NCI-H2196 treated with DMSO at 0.1 percent for 48 hours (cell line): ENCODE results near the gene TBC1D14.

Source experiments
- DNase-seq: peaks from one replicate; lab custom pipeline; 2025; ENCODE audit not compliant: unreplicated experiment; lab: John Stamatoyannopoulos, UW

The TBC1D14 gene

DNA sequence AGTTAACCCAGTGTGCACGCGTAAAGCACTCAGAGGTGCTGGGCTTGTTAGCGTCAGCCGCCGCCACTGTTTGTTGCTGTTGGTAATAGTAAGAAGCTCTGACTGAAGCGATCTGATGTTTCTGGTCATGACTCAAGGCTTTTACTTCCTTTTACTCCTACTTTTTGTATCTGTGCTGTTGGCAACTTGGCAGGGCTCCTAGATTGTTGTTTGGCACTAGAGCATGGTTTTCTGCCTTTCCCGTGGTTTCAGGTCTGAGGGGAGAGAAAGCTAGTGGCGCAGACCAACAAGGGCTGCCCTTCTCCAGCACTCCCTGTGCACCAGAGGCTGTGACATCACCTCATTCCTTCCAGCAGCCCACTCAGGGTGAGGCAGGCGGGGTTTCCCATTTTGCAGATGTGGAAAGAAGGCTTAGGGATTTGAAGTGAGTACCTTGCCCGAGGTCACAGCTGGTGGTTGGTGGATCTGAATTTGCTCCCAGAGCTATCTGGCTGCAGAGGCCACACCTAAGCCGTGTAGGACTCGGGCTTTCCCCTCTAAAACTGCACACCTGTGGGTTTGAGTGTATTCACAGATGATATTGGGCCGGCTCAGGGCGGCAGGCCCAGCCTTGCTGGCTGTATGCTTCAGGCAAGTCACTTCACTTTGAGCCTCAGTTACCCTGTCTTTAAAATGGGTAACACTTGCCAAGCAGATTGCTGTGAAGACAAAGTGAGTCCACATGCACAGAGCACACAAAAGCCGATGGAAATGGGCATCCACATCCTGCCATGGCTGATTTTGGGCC is 82.3 kb downstream of the TBC1D14 start:
- no peak for DNase-seq

DNA sequence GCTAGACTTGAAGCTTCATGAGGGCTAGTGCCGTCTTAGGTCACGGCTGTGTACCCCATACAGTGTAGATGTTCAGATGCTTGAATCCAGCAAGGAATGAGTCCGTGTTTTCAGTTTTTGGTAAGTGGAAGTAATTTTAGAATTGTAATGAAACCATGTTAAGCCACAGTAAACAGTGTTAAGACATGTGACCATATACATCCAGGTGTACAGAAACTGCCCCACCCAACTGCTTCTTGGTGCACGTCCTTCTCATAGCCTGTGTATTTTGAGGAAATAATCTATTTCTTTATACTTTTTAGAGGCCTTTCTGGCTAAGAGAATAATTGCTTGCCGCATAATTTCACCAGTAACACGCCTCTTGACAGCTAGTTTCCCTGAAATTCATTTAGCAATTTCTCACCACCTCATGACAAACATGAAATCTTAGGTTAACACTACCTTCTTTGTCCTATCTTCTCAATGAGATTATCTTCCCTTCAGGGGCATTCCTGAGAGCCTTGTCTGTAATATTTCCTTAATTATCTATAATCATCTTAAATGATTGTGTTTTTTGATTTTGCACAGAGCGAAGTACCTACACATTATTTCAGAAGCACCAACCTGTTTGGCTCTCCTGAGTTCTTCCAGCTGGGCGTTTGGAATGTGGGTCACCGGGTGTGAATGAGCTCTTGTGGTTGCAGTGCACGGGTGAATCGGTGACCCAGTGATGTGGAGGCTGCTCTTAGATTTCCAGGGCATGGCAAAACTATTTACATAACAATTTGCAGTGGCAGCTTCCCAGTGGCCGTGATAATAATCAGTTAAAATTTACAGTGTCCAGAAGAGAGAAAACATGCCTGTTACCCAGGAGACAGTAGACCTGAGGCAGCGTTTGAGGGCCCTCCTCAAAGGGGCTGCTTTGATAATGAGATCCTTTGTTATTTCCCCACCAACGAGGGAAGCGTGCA is 83.4 kb downstream of the TBC1D14 start:
- DNase-seq: no peak

DNA sequence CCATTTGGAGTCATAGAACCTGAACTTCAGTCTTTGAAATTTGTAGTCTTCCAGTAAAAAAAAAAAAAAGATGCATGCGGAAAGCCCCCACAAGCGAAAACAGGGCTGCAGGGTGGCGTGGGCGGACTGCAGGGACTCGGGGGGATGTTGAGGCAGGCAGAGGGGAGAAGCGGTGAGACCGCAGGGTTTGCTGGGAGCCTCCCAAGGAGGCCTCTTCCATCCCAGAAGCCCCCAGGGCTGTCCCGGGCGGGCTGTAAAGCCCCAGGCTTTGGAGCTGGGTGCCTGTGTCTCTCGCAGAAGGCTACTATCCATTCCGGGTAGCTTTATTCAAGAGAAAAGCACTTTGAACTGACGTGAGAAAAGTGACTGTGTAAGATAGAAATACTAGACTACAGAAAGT is 86.9 kb downstream of the TBC1D14 start:
- DNase-seq: no peak

DNA sequence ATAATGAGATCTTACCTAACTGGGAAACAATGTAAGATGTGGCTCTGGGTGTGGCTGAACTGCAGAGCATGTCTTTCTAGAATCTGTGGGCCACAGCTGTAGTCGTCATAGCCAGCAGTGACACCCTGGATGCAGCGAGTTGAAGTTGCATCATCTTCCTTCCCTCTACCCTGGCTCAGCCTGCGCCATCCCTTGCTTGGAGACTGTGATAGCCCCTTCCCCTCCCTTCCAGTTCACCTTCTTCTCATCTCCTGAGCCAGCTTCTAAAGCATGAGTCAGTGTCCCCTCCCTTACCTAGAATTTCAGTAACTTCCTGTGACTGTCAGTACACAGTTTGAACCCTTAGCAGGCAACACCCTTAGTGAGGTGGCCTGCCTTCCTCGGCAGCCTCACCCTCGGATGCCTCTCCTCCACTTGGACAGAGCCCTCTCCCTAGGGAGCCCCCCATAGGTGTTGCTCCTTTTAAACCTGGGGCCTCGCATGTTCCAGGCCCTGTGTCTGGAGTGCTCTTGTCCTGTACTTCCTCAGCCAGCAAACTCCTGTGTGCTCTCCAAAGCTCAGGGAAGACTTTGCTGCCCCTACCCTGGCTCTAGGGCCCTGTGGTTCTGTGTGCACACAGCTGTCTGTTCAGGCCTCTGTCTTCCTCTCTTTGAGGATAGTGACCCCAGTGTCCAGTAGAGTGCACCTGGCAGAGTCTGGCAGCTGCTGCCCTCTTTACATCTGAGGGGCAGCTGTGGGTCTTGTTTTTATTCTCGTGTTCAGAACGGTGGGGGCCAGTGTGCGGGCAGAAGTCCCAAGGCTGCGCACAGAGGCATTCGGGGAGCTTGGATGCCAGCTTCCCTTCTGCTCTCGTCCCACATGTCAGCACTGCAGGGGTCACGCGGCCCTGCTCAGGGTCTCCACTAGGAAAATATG is 89.8 kb downstream of the TBC1D14 start:
- no peak for DNase-seq

DNA sequence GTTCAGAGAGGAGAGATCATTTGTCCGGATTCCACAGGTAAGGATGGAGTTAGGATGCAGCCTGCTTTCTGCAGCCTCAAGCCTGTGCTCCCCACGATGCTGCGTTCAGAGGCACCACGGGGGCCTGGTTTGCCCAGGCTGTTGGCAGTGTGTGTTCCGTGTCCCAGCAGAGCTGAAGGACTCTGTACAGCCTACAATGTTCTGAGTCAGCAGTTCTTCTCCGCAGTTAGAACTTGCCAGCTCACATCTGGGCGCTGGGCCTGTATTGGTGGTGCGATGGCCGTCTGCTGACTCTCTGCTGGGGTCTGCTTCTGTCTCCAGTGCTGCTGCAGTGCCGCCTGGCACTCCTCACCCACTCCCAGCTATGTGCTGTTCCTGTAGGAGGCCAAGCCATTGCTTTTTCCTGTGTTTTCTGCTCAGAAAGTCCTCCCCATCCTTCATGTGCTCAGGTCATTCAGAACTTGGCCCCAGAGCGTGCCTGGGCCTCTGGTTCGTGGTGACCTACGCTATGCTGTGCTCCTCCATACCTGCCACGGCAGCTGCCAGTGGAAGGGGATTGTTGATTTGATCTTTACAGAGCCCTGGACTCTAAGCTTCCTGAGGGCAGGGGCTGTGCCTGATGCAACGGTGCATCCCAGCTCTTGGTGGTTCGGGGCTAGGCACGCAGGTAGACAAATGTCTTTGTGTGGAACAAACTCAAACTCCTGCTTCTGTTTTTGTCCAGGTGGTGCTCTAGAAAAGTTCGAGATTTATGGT is 91.0 kb downstream of the TBC1D14 start:
- DNase-seq: no peak

DNA sequence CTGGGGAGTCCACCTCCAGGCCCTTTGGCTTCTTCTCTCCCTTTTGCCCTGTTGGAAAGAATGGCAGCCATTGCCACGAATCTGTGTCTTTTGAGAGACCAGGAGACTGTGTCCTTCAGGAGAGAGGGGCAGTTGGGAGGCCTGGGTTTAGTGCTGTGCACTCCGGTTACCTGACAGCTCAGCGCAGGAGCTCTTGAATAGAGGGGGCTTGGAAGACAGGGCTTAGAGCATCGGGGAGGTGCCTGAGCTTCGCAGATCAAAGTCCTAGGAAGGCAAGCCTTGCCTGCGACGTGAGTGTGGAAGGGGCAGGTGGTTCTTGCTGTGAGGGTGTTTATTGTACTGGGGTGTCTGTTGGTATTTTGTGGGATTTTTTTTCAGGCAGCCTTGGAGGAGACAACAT is 91.6 kb downstream of the TBC1D14 start:
- no peak for DNase-seq

DNA sequence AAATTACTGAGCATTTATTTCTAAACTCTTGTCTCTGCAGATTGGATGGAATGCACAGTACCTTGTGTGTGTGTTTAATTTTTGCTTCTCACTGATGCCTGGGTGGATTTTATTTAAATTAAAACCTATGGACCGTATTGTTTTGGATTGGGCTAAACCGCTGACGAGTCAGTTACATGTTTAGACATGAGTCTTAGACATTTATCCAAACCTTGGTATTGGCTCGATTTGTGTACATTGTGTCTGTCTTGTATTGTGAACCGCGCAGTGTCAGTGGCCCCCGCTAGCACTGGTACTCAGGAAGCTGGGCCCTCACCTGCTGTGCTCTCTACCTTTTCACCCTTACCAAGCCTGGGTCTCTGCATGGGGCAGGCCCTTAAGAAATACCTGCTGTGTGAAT is 92.7 kb downstream of the TBC1D14 start:
- DNase-seq: no peak

DNA sequence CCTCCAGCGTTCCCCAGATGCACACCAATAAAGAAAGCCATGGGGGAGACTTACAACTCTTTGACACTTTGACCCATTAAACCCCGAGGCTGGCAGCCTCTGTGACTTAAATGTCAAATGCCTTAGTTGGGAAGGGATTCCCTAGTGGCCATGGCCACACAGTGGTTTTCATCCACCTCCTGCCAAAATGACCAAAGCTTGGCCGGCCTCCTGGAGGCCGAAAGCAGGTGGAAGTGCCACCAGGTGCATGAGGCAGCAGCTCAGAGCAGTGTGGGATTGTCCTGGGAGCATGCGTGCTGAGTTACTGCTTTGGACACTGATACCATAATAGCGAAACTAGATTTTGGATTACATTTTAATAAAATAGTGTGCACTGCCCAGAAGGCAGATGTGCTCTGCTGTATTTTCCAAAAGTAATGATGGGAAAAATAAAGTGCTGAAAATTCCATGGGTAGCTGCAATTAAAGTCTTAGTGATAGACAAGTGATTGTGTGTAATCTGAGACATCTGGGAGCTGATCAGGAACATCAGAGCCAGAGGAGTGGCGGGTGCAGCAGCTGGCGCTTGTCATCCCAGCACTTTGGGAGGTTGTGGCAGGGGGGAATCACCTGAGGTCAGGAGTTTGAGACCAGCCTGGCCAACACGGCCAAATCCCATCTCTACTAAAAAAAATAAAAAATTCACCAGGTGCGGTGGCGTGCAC is 93.7 kb downstream of the TBC1D14 start:
- no peak for DNase-seq

DNA sequence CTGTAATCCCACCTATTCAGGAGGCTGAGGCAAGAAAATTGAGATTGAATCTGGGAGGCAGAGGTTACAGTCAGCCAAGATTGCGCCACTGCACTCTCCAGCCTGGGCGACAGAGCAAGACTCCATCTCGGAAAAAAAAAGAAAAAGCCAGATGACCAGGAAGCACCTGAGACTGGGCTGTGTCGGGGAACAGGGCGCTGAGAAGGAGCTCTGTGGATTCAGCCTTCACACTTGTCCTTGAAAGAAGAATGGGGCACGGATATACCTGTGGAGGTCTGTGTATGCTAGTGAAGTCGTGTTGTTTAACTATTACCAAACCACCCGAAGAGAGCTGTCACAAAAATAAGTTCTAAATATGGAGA is 94.2 kb downstream of the TBC1D14 start:
- no peak for DNase-seq

DNA sequence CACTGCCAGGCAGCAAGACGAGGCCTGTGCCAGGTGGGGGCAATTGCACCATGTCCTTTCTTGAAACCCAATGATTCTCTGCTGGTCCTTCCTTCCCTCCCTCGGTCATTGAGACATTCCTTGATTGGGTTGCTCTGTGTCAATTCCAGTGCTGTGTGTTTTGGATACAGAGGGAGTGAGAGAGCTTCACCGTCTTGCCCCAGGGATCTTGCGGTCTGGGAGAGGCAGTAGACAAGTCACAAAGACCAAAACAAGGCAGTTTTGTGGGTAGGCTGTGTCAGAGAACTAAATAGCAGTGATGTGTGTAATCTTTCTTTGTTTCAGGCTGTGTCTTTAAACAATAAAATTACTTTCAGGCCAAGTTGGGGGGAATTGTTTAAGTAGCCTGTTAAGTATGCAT is 94.7 kb downstream of the TBC1D14 start:
- DNase-seq: no peak

DNA sequence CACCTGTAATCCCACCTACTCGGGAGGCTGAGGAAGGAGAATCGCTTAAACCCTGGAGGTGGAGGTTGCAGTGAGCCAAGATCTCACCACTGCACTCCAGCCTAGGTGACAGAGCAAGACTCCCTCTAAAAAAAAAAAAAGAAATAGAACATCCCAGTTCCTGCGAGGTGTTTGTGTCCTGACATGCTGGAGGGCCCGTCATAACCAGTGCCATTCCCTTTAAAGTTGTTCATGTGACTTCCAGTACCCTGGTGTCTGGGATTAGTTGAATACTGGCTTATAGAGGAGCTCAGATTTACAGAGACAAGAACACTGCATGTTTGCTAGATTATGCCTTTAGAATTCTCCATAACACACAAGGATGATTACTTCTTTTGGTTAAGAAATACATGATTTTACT is 95.9 kb downstream of the TBC1D14 start:
- DNase-seq: no peak

DNA sequence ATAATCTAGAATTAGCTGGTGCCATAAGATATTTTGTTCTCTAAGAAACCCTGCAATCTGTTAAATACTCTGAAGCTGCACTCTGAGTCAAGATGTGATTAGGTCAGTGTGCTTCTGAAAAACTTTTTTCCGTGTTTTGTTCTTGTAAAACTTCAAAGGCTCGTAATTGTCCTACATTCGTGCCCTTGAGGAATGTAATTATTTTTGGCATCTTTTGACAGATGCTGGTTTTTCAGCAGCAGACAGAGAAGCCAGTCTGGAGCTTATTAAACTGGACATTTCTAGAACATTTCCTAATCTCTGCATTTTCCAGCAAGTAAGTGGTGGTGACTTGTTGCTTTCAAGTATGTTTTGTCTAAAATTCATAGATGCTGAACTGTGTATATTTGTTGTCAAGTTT is 96.8 kb downstream of the TBC1D14 start:
- DNase-seq: no peak

DNA sequence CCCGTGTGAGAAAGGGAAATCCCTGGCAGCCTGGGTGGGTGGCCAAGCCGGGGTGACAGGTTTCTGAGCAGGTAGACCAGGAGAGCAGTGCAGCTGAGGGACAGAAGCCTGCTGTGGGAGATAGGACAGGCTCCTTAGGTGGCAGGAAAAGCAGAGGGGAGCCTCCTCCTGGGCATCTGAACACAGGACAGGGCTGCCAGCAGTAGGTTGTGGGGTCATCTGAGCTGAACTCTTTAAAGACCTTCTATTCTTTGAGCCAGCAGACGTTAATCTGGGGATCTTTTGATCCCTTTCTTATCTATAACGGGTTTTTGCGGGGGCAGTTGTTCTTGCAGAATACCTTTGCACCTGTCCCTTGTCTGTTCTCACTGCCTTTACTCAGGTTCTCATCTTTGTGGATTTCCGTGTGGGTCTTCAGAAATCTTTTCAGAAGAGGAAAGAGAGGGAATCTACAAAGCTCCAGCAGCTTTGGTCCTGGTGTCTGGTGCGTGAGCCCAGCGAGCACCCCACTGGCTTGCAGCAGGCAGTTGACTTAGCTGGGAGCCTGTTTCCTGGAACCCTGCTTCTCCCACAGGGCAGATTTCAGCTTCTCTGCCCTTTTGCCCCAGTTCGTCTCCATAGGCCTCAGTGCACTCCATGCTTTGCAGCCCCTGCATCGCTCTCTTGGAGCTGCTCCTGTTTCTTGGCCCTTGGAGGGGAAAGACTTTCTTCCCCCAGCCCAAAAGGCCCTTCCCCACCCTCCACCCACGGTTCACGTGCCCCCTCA is 97.7 kb downstream of the TBC1D14 start:
- DNase-seq: no peak

DNA sequence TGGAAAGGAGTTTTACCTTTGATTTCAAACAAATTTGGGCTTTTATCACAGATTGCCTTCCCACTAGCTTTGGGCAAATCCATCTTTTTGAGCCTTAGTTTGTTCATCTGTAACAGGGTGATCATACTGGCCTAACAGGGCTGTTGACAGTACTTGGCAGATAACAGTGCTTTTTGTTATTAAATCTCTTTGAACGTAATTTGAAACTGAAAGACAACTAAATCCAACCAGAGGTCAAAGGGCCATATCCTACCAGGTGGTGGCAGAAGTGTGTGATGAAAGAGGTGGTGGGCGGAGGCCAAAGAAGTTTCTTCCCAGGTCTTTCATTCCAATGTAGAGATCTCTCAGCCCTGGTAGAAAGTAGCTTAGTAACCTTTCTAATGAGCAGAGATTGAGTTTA is 98.3 kb downstream of the TBC1D14 start:
- no peak for DNase-seq

DNA sequence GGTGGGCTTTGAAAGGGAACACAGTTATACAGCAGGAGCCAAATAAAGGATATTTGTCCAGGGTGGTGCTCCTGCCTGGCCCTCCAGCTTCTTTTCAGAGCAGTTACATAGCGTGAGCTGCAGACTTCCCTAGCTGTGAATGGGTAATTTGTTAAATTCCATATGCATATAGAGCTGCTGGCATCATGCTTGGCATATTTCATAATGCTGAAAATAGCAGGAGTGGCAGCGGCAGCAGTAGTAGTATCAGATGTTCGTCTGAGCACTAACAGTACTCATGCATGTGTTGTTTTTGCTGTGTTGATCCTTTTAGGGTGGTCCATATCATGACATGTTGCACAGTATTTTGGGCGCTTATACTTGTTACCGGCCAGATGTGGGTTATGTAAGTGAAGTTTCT is 99.9 kb downstream of the TBC1D14 start:
- no peak for DNase-seq

DNA sequence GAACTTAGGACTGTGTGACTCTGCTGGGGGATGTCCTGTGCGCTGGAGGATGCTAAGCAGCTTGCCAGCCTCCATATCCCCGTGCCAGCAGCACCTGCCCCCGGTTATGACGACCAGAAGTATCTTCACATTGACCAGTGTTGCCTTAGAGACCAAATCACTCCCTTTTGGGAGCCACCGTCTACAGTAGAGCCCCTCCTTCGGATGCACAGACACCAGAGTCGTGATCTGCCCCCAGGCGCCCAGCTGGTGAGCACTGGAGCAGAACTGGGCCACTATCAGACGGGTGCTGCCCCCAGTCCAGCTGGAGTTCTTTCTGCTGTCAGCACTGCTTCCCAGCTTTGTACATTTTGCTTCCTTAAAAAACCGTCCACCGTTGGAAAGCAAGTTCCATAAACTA is 103.5 kb downstream of the TBC1D14 start:
- no peak for DNase-seq

DNA sequence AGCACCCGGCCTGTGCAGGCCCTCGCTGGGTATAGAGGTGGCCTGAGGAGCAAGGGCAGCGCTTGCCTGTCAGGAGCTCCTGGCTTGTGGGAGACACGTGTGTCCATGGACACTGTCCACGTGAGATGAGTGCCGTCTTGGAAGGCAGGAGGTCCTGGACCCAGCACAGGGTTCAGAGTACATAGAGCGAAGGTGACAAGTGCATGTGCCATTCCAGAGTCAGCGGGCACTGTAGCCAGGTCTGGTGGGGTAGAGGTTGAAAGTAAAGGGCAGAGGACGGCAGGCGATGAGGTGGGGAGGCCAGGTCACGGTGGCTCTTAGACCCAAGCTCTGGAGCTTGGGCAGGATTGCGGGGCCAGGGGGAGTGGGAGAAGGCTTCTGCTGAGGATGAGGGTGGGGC is 105.2 kb downstream of the TBC1D14 start:
- no peak for DNase-seq

DNA sequence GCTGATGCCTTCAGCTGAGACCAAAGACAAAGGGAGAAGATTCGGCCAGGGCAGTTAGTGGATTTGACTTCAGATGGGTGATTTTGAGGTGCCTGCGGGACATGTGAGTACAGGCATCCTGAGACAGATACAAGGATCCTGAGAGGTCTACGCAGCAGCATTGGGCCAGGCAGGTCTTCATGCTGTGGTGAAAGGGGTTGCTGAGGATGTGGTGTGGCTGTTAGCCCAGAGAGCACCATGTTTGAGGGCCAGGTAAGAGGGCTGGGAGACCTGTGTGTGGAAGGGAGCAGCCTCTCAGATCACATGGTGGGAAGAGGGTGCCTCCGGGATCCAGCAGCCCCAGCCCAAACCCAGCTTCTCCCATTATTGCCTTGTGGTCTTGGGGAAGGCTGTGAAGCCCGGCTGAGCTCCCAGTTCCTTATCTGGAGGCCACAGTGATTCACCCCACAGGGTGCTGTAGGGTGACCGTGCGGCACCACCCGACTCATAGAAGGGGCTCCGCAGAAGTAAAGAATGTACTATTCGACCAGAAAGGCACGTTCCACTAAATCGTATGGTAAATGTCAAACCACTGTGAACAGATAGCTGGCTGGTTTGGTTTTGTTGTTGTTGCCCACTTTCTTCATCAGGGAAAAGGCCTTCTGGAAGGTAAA is 105.9 kb downstream of the TBC1D14 start:
- DNase-seq: no peak

DNA sequence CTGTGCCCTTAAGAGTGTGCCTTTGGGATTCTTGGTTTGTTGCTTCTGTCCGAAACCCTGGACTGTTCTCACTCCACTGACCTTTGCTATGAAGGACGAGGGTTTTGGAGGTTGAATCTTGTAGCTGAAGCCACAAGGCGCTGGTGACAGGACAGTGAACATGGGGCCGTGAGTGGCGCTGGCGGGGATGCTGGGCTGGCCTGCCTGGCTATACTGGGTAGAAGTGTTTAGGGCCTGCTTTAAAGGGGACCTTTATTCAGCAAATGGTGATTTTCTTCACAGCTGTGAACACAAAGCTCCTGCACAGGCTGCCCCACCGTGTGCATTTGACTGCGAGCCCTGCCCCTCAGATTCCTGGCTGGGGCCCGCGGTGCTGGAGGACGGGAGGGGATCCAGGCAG is 106.5 kb downstream of the TBC1D14 start:
- DNase-seq: no peak
